RWPE2 (cell line): Measurements from ENCODE around the gene THPO.

Source experiments
- ATAC-seq: fragments of 200-7000 bp; cut with Tn5 transposase; 3 replicates; pipeline ENCODE4 v1.9.1; 2021; ENCODE audit warnings: low read depth
- DNase-seq: peaks from one replicate; pipeline ENCODE4 v3.0.0-alpha.2; 2020; ENCODE audit warnings: low spot score
- H3K27ac ChIP-seq: fragments of 450-650 bp; 2 replicates; pipeline ENCODE4 v1.5.1; 2017; ENCODE audit warnings: mild to moderate bottlenecking; ENCODE audit not compliant: poor library complexity, severe bottlenecking
- H3K27me3 ChIP-seq: fragments of 250-450 bp; sonication (Bioruptor Pico); 2 replicates; pipeline ENCODE4 v1.5.1; 2021; ENCODE audit warnings: mild to moderate bottlenecking, moderate library complexity; ENCODE audit not compliant: insufficient read depth, poor library complexity, severe bottlenecking
- H3K36me3 ChIP-seq: fragments of 250-450 bp; sonication (Bioruptor Pico); 2 replicates; pipeline ENCODE4 v1.5.1; 2020; ENCODE audit warnings: low read depth, mild to moderate bottlenecking, moderate library complexity
- H3K4me1 ChIP-seq: fragments of 250-450 bp; sonication (Bioruptor Pico); 2 replicates; pipeline ENCODE4 v1.5.1; 2021; ENCODE audit warnings: mild to moderate bottlenecking, moderate library complexity; ENCODE audit not compliant: insufficient read depth, poor library complexity, severe bottlenecking
- H3K4me3 ChIP-seq: fragments of 250-450 bp; sonication (Bioruptor Pico); 2 replicates; pipeline ENCODE4 v1.5.1; 2021; ENCODE audit warnings: mild to moderate bottlenecking, moderate library complexity; ENCODE audit not compliant: severe bottlenecking
- H3K9me3 ChIP-seq: fragments of 250-450 bp; sonication (Bioruptor Pico); 2 replicates; pipeline ENCODE4 v1.5.1; 2021; ENCODE audit warnings: mild to moderate bottlenecking, moderate library complexity; ENCODE audit not compliant: severe bottlenecking
- TF ChIP-seq, protein P1 (sequence below): fragments of 450-650 bp; IDR thresholded peaks from one replicate; pipeline ENCODE4 v1.5.1; 2017; ENCODE audit warnings: mild to moderate bottlenecking, moderate library complexity; ENCODE audit not compliant: poor library complexity, severe bottlenecking

Gene THPO

GRCh38 chr3:184348057-184348382, 30.0 kb downstream of the THPO start:
- Histone ChIP-seq H3K4me1 (no peaks in the 10 kb centered on the region), H3K27ac (no peak overlapping the region), H3K27me3 (no peaks in the 10 kb centered on the region), H3K4me3 (no peak overlapping the region), H3K9me3 (no peaks in the 10 kb centered on the region), H3K36me3 (peaks cover 21% of the 10 kb centered on the region)
- TF ChIP-seq, protein P1, sequence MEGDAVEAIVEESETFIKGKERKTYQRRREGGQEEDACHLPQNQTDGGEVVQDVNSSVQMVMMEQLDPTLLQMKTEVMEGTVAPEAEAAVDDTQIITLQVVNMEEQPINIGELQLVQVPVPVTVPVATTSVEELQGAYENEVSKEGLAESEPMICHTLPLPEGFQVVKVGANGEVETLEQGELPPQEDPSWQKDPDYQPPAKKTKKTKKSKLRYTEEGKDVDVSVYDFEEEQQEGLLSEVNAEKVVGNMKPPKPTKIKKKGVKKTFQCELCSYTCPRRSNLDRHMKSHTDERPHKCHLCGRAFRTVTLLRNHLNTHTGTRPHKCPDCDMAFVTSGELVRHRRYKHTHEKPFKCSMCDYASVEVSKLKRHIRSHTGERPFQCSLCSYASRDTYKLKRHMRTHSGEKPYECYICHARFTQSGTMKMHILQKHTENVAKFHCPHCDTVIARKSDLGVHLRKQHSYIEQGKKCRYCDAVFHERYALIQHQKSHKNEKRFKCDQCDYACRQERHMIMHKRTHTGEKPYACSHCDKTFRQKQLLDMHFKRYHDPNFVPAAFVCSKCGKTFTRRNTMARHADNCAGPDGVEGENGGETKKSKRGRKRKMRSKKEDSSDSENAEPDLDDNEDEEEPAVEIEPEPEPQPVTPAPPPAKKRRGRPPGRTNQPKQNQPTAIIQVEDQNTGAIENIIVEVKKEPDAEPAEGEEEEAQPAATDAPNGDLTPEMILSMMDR, result no peak
- ATAC-seq, result no peak
- DNase-seq, result no peak

GRCh38 chr3:184347321-184348056, 30.5 kb downstream of the THPO start:
- no peaks in the 10 kb centered on the region for H3K27me3 ChIP-seq
- H3K9me3 ChIP-seq, result no peaks in the 10 kb centered on the region
- DNase-seq (no peak), ATAC-seq (no peak)
- no peak overlapping the region for H3K4me3 ChIP-seq
- no peak overlapping the region for H3K27ac ChIP-seq
- peaks cover 19% of the 10 kb centered on the region for H3K36me3 ChIP-seq
- TF ChIP-seq, protein P1, result no peak
- H3K4me1 ChIP-seq, result no peaks in the 10 kb centered on the region

- TF ChIP-seq, protein P1, result no peak
- no peaks in the 10 kb centered on the region for H3K27me3 ChIP-seq
- H3K4me3 ChIP-seq, result no peak overlapping the region
- H3K36me3 ChIP-seq, result peaks cover 26% of the 10 kb centered on the region
- no peak overlapping the region for H3K27ac ChIP-seq
- DNase-seq, result no peak
- ATAC-seq, result no peak
- no peaks in the 10 kb centered on the region for H3K4me1 ChIP-seq
- H3K9me3 ChIP-seq, result no peaks in the 10 kb centered on the region
Observed at GRCh38 chr3:184346480-184347190, 31.4 kb downstream of the THPO start.

GRCh38 chr3:184345317-184346144, 32.5 kb downstream of the THPO start:
- peak; percentile 71 for ATAC-seq
- Histone ChIP-seq H3K4me3 (no peak overlapping the region), H3K4me1 (no peaks in the 10 kb centered on the region), H3K9me3 (no peaks in the 10 kb centered on the region), H3K36me3 (peaks cover 21% of the 10 kb centered on the region), H3K27me3 (no peaks in the 10 kb centered on the region), H3K27ac (no peak overlapping the region)
- TF ChIP-seq, protein P1, result peak; percentile 59
- no peak for DNase-seq
